Neural progenitor cell (in vitro differentiated cells): ENCODE data around the gene EIF4E.

Source experiments
- EZH2 ChIP-seq: fragments of 200-600 bp; sonication (generic); IDR thresholded peaks from 2 replicates; pipeline ENCODE4 v1.6.1; 2017; ENCODE audit warnings: antibody characterized with exemption, mild to moderate bottlenecking, moderate library complexity
- EZH2phosphoT487 ChIP-seq: fragments of 200-600 bp; sonication (generic); IDR thresholded peaks from 2 replicates; pipeline ENCODE4 v1.6.1; 2017; ENCODE audit warnings: antibody characterized with exemption
- TF ChIP-seq, protein P1 (sequence below): fragments of 200-600 bp; sonication (generic); IDR thresholded peaks from 2 replicates; pipeline ENCODE4 v1.5.1; 2017; ENCODE audit warnings: antibody characterized with exemption, mild to moderate bottlenecking

DNA sequence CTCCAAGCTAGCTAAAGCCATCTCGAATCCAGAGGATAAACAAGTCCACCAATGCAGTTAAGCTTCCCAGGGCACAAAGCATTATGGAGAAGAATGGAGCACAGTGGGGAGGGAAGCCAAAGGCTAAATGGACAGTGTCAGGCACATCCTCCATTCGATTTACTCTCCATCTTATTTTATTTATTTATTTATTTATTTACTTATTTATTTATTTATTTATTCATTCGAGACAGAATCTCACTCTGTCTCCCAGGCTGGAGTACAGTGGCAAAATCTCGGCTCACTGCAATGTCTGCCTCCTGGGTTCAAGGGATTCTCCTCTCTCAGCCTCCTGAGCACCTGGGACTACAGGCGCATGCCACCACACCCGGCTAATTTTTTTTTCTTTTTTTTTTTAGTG is 26.3 kb upstream of the EIF4E start:
- TF ChIP-seq EZH2phosphoT487 = no peak
- TF ChIP-seq, protein P1, sequence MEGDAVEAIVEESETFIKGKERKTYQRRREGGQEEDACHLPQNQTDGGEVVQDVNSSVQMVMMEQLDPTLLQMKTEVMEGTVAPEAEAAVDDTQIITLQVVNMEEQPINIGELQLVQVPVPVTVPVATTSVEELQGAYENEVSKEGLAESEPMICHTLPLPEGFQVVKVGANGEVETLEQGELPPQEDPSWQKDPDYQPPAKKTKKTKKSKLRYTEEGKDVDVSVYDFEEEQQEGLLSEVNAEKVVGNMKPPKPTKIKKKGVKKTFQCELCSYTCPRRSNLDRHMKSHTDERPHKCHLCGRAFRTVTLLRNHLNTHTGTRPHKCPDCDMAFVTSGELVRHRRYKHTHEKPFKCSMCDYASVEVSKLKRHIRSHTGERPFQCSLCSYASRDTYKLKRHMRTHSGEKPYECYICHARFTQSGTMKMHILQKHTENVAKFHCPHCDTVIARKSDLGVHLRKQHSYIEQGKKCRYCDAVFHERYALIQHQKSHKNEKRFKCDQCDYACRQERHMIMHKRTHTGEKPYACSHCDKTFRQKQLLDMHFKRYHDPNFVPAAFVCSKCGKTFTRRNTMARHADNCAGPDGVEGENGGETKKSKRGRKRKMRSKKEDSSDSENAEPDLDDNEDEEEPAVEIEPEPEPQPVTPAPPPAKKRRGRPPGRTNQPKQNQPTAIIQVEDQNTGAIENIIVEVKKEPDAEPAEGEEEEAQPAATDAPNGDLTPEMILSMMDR = no peak
- no peak for TF ChIP-seq EZH2
